Choroid plexus epithelial cell (primary cell): ENCODE results near the gene SLC4A1.

ENCODE experiments used
- DNase-seq: peaks from one replicate; pipeline ENCODE4 v3.0.0-alpha.2; 2010; ENCODE audit warnings: low read depth
- H3K4me3 ChIP-seq: 2 replicates; pipeline ENCODE4 v1.5.1; 2011; ENCODE audit warnings: low read depth, mild to moderate bottlenecking, control low read depth, low read length, moderate library complexity
- TF ChIP-seq, protein P1 (sequence below): conservative IDR thresholded peaks from 2 replicates; pipeline ENCODE4 v1.5.1; 2011; ENCODE audit warnings: low read depth, mild to moderate bottlenecking, control low read depth, inconsistent platforms, low read length, moderate library complexity

SLC4A1 gene

DNA sequence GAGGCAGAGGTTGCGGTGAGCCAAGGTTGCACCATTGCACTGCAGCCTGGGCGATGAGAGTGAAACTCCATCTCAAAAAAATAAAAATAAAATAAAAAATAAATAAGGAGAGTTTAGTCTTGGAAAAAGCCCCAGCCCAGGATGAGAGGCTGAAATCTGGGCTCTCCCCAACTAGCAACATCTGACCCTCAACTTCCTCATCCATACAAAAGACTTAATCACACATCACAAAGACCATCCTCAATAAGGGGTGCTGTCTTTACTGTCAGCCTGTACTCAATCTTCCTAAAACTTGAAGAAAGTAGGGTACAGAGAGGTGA is 11.4 kb upstream of the SLC4A1 start:
- peak overlapping the region; percentile 11 for H3K4me3 ChIP-seq
- TF ChIP-seq, protein P1, sequence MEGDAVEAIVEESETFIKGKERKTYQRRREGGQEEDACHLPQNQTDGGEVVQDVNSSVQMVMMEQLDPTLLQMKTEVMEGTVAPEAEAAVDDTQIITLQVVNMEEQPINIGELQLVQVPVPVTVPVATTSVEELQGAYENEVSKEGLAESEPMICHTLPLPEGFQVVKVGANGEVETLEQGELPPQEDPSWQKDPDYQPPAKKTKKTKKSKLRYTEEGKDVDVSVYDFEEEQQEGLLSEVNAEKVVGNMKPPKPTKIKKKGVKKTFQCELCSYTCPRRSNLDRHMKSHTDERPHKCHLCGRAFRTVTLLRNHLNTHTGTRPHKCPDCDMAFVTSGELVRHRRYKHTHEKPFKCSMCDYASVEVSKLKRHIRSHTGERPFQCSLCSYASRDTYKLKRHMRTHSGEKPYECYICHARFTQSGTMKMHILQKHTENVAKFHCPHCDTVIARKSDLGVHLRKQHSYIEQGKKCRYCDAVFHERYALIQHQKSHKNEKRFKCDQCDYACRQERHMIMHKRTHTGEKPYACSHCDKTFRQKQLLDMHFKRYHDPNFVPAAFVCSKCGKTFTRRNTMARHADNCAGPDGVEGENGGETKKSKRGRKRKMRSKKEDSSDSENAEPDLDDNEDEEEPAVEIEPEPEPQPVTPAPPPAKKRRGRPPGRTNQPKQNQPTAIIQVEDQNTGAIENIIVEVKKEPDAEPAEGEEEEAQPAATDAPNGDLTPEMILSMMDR = no peak
- DNase-seq = no peak

DNA sequence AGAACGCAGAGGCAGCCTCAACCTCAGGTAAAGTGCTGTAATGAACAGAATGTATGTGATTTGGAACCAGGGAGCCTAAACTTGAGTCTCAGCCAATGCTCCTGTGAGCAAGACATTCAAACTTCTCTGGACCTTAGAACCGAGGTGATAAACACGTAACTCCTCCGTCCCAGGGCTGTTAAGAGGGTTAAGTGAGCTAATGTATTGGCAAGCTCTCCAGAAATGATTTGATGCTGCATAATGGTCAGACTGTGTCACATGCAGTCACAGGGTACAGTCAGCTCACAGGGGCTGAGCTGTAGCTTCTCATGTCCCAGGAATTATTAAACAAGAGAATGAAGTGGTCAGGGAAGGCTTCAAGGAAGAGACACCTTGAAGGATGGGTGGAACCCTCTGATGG is 10.0 kb upstream of the SLC4A1 start:
- peak; percentile 26 for DNase-seq
- TF ChIP-seq, protein P1 = no peak
- H3K4me3 ChIP-seq = no peak overlapping the region

GRCh38 chr17:44273607-44274006 is 5.7 kb upstream of the SLC4A1 start:
- H3K4me3 ChIP-seq = no peak overlapping the region
- DNase-seq = no peak
- TF ChIP-seq, protein P1 = no peak

GRCh38 chr17:44272954-44273353 is 5.0 kb upstream of the SLC4A1 start:
- no peak overlapping the region for H3K4me3 ChIP-seq
- no peak for DNase-seq
- TF ChIP-seq, protein P1 = no peak

GRCh38 chr17:44272321-44272951 is 4.5 kb upstream of the SLC4A1 start:
- no peak for DNase-seq
- TF ChIP-seq, protein P1 = no peak
- no peak overlapping the region for H3K4me3 ChIP-seq

DNA sequence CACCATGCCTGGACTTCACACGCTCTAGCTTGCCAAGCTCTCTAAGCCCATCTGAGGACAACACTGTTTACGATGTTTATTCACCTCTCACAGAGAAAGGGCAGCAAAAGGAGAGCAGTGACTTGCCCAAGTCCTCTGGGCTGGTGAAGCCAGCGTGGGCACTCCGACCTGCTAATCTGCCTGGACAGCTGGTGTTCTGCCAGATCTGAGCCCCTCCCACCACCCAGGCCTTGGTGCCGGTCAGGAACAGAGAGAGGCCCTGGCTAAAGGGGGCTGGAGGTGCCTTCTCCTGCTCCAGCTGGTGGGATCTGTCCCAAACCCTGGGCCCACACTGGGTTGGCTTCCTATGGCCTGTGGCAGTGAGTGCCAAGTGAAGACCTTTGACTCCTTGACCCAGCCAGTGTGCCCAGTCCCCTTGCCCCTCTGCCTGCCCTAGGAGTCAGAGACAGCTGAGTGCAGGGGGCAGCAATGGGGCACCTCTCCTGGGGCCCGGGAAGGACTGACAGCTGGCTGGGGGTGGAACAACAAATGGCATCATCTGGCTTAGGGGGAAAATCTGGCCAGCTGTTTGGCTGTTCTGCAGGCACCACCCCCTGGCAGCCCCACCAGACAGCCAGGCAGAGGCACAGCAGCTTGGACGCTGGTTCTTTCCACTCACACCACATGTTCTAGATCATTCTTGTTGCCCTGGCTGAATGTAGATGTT is 1.8 kb upstream of the SLC4A1 start:
- DNase-seq = no peak
- TF ChIP-seq, protein P1 = no peak
- H3K4me3 ChIP-seq = no peak overlapping the region
